B cell (primary cell): ENCODE measurements around the gene ANKRD10.

ENCODE experiments used
- EZH2 ChIP-seq: IDR thresholded peaks from 2 replicates; pipeline ENCODE4 v1.6.1; 2012; ENCODE audit warnings: borderline replicate concordance, low read depth, mild to moderate bottlenecking, moderate library complexity, low read length; ENCODE audit not compliant: insufficient read depth, poor library complexity, severe bottlenecking
- TF ChIP-seq, protein P1 (sequence below): fragments of 200-600 bp; IDR thresholded peaks from one replicate; pipeline ENCODE4 v1.8.0; 2022; ENCODE audit warnings: antibody characterized with exemption, mild to moderate bottlenecking

DNA sequence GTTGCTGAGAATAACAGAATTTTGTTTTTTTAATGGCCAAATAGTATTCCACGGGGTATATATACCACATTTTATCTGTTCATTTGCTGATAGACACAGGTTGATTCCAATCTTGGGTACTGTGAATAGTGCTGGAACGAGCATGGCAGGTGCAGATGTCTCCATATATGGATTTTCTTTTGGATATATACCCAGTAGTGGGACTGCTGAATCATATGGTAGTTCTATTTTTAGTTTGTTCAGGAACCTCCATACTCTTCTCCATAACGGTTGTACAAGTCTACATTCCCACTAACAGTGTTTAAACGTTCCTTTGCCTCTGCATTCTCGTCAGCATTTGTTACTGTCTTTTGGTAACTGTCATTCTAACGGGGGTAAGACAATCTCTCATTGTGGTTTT, 17.3 kb downstream of the ANKRD10 start:
- TF ChIP-seq, protein P1, sequence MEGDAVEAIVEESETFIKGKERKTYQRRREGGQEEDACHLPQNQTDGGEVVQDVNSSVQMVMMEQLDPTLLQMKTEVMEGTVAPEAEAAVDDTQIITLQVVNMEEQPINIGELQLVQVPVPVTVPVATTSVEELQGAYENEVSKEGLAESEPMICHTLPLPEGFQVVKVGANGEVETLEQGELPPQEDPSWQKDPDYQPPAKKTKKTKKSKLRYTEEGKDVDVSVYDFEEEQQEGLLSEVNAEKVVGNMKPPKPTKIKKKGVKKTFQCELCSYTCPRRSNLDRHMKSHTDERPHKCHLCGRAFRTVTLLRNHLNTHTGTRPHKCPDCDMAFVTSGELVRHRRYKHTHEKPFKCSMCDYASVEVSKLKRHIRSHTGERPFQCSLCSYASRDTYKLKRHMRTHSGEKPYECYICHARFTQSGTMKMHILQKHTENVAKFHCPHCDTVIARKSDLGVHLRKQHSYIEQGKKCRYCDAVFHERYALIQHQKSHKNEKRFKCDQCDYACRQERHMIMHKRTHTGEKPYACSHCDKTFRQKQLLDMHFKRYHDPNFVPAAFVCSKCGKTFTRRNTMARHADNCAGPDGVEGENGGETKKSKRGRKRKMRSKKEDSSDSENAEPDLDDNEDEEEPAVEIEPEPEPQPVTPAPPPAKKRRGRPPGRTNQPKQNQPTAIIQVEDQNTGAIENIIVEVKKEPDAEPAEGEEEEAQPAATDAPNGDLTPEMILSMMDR: no peak
- no peak for TF ChIP-seq EZH2
